Left lung (tissue), 10 donors: ENCODE results near the gene PTPRT. TPM values are rescaled to one million over a fixed set of nuclear protein-coding genes. Genes with fewer than 3 reads are reported as not detected.

Source experiments
- ATAC-seq: fragments of 200-7000 bp; cut with Tn5 transposase; one replicate; pipeline ENCODE4 v1.9.1; 2020; ENCODE audit warnings: moderate library complexity
- DNase-seq, 4 donors: peaks; one replicate each; pipeline ENCODE4 v3.0.0-alpha.2; 2013 to 2020
- H3K27ac ChIP-seq, 2 donors: fragments of 200-600 bp; sonication (generic) in 1 of 2; one replicate each; pipeline versions ENCODE4 v1.5.0 to v1.8.0; 2020 to 2021
- H3K27me3 ChIP-seq, 2 donors: fragments of 200-600 bp; sonication (generic) in 1 of 2; one replicate each; pipeline versions ENCODE4 v1.5.0 to v1.8.0; 2020 to 2021
- H3K36me3 ChIP-seq, 2 donors: fragments of 200-600 bp; sonication (generic) in 1 of 2; one replicate each; pipeline versions ENCODE4 v1.5.0 to v1.8.0; 2020 to 2021
- H3K4me1 ChIP-seq, 2 donors: fragments of 200-600 bp; one replicate each; pipeline ENCODE4 v1.8.0; 2021
- H3K4me3 ChIP-seq, 2 donors: fragments of 200-600 bp; sonication (generic) in 1 of 2; one replicate each; pipeline versions ENCODE4 v1.5.0 to v1.8.0; 2020 to 2021; ENCODE audit warnings: mild to moderate bottlenecking in 1 of 2
- H3K9me3 ChIP-seq, 2 donors: fragments of 200-600 bp; sonication (generic) in 1 of 2; one replicate each; pipeline versions ENCODE4 v1.5.0 to v1.8.0; 2020 to 2021
- intact Hi-C, 2 donors: fragments of 100-400 bp; cut with DNase I; formaldehyde crosslinking; loops; one replicate each; pipeline versions ENCODE4 v1.11.2 to v1.14.2; 2022
- polyA plus RNA-seq, 6 donors: library from polyadenylated mRNA; unstranded; fragments of 120-200 nt; gene quantifications; one replicate each; pipeline ENCODE4 v1.2.1, GENCODE V29; 2013; ENCODE audit not compliant: insufficient read length in 6 of 6
- total RNA-seq, 2 donors: library from RNA; stranded (reverse); fragmentation: NEBNext Ultra II Directional; extraction: Animal tissue kit (Norgen Biotek cat#: 25700); gene quantifications; one replicate each; pipeline ENCODE4 v1.2.1, GENCODE V29; 2021
- TF ChIP-seq, protein P1 (sequence below), 2 donors: fragments of 200-600 bp; sonication (generic) in 1 of 2; IDR thresholded peaks; one replicate each; pipeline versions ENCODE4 v1.5.0 to v1.8.0; 2021; ENCODE audit warnings: antibody characterized with exemption in 2 of 2
- donor health status: DM: no; HTN: yes; CAD: no.
- donor health status: DM: no; HTN: no; CAD: no.

Gene PTPRT
- total and polyA plus RNA-seq, 8 donors, result 0.15 to 2.9 (median 1.4) TPM

DNA sequence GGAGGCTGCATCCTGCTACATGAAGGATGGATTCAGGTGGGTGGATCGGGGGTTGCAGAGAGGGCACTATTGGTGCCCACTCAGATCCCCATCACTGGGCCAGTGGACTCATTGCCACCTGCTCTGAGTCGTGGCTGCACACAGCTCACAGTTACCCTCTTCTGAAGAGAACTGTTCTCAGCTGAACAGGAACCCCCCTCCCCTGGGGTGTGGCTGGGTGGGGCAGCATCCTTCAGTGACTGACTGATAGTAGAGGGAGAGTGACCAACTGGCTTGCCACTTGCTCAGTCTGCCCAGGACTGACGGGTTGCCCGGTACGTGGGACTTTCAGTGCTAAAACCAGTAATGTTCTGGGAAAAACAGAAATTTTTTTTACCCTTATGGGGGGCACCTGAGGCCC is 1077.5 kb downstream of the PTPRT start:
- no peak for ATAC-seq
- Histone ChIP-seq H3K4me3 (no peak overlapping the region), H3K27ac (no peak overlapping the region), H3K4me1 (no peaks in the 10 kb centered on the region), H3K27me3 (no peaks in the 10 kb centered on the region), H3K9me3 (no peaks in the 10 kb centered on the region), H3K36me3 (no peaks in the 10 kb centered on the region)
- DNase-seq, result no peak
- TF ChIP-seq, protein P1, sequence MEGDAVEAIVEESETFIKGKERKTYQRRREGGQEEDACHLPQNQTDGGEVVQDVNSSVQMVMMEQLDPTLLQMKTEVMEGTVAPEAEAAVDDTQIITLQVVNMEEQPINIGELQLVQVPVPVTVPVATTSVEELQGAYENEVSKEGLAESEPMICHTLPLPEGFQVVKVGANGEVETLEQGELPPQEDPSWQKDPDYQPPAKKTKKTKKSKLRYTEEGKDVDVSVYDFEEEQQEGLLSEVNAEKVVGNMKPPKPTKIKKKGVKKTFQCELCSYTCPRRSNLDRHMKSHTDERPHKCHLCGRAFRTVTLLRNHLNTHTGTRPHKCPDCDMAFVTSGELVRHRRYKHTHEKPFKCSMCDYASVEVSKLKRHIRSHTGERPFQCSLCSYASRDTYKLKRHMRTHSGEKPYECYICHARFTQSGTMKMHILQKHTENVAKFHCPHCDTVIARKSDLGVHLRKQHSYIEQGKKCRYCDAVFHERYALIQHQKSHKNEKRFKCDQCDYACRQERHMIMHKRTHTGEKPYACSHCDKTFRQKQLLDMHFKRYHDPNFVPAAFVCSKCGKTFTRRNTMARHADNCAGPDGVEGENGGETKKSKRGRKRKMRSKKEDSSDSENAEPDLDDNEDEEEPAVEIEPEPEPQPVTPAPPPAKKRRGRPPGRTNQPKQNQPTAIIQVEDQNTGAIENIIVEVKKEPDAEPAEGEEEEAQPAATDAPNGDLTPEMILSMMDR (IDR thresholded peaks at IDR 0.05), result no peak
- intact Hi-C loops, result no loop called here

DNA sequence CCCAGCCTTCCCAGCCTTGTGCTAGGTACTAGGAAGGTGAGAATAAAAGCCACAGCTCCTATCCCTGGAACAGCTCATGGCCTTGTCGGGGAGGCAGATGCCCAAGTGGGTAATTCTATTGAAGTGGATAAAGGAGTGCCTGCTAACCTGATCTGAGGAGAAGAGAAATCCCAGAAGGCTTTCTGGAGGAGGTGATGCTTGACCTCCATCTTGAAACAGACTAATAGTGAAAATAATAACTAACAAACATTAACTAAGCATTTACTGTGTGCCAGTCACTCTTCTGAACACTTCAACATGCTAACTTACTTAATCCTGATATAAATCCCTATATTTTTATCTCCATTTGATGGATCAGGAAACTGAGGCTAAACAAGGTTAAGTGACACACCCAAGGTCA is 1078.4 kb downstream of the PTPRT start:
- H3K27me3 ChIP-seq, result no peaks in the 10 kb centered on the region
- intact Hi-C loops, result no loop called here
- ATAC-seq (no peak), DNase-seq (no peak)
- no peaks in the 10 kb centered on the region for H3K36me3 ChIP-seq
- H3K9me3 ChIP-seq, result no peaks in the 10 kb centered on the region
- H3K4me3 ChIP-seq, result no peak overlapping the region
- H3K27ac ChIP-seq, result no peak overlapping the region
- H3K4me1 ChIP-seq, result no peaks in the 10 kb centered on the region
- TF ChIP-seq, protein P1 (IDR thresholded peaks at IDR 0.05), result no peak

DNA sequence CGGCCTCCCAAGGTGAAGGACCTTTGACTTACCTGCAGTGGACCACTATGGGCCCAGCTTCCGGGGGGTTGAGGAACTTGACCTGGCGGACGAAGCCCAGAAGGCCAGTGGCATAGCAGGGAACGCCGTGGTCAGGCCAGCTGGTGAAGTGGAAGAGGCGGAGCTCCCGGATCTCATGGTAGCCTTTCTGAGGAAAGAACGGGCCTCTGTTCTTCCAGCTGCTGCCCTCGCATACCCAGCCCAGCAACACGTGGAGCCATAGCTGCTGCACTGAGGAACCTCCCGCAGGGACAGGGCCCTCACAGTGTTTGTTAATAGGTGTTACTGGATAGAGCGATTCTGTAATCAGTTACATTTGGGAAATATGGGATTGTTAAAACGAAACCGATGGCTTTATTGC is 1079.4 kb downstream of the PTPRT start:
- H3K27ac ChIP-seq, result no peak overlapping the region
- ATAC-seq (no peak), DNase-seq (no peak)
- H3K36me3 ChIP-seq, result no peaks in the 10 kb centered on the region
- no peaks in the 10 kb centered on the region for H3K9me3 ChIP-seq
- intact Hi-C loops, result no loop called here
- no peaks in the 10 kb centered on the region for H3K4me1 ChIP-seq
- TF ChIP-seq, protein P1 (IDR thresholded peaks at IDR 0.05), result no peak
- no peaks in the 10 kb centered on the region for H3K27me3 ChIP-seq
- H3K4me3 ChIP-seq, result no peak overlapping the region

DNA sequence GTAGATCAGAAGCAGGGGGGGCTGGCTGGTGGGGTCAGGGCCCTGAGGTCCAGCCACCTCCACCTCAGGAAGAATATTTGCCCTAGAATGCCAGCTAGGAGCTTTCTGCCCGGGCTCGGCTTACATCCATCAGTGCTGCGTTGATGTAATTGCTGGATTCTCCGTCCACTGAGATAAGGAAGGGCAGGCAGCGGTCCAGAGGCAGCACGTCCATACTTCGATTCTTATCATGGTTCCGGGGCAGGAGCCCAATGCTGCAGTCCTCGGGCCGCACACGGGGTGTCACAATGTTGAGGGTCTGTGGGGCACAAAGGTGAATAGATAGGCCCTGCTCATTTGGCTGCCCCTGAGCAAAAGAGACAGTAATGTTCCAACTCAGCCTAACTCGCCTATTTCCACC is 1087.7 kb downstream of the PTPRT start:
- Histone ChIP-seq H3K27ac (no peak overlapping the region), H3K36me3 (no peaks in the 10 kb centered on the region), H3K9me3 (no peaks in the 10 kb centered on the region), H3K4me1 (no peaks in the 10 kb centered on the region), H3K4me3 (no peak overlapping the region), H3K27me3 (peaks cover 0 to 8% of the 10 kb centered on the region in 2 donors)
- intact Hi-C loops, result no loop called here
- DNase-seq (no peak), ATAC-seq (no peak)
- TF ChIP-seq, protein P1 (IDR thresholded peaks at IDR 0.05), result no peak

DNA sequence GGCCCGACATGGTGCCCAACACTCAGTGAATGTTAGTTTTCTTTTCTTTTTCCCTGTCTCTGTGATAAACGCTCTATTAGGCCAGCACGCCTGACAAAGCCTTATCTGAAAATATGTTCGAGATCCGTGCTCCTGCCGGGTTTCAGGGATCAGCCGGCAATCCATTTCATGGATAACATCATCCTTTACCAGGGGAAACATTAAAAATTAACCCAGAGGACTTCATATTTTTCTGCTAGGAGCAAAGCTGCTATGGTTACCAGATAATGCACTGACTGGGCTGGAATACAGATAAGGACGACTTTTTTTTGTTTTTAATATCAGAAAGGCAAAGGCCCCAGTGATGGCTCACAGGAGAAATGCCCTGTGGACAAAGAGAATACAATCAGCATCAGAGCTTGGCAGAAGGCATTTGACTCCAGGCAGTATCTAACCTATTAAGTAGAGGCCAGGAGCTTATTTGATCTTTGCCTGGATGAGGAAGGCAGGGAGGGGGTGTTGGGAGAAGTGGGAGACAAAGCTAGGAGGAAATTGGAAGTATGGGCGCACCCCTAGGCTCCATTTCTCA is 1089.5 kb downstream of the PTPRT start:
- H3K4me1 ChIP-seq, result no peaks in the 10 kb centered on the region
- no peaks in the 10 kb centered on the region for H3K36me3 ChIP-seq
- intact Hi-C loops, result no loop called here
- DNase-seq (no peak), ATAC-seq (no peak)
- H3K27ac ChIP-seq, result no peak overlapping the region
- no peaks in the 10 kb centered on the region for H3K9me3 ChIP-seq
- H3K4me3 ChIP-seq, result no peak overlapping the region
- H3K27me3 ChIP-seq, result peaks cover 0 to 8% of the 10 kb centered on the region in 2 donors
- TF ChIP-seq, protein P1 (IDR thresholded peaks at IDR 0.05), result no peak
